IMR-90 (cell line): ENCODE measurements around the gene CTRB2.
"Not testable (repeated sequence)": the region's sequence is repeated elsewhere in the genome, so short reads cannot be mapped to it uniquely, and the experiment has no call there.

Experiments
- BHLHE40 ChIP-seq: fragments of 150-350 bp; IDR thresholded peaks from 2 replicates; pipeline ENCODE4 v1.6.1; 2016; ENCODE audit warnings: mild to moderate bottlenecking, low read depth, low read length
- FOS ChIP-seq: fragments of 150-350 bp; IDR thresholded peaks from 2 replicates; pipeline ENCODE4 v1.6.1; 2016; ENCODE audit warnings: low read depth, low read length
- POLR2A ChIP-seq: IDR thresholded peaks from 2 replicates; pipeline ENCODE4 v1.6.1; 2012; ENCODE audit warnings: mild to moderate bottlenecking, low read depth, low read length
- RAD21 ChIP-seq: IDR thresholded peaks from 2 replicates; pipeline ENCODE4 v1.6.1; 2012; ENCODE audit warnings: low read length, improper control_type of control experiment
- RFX5 ChIP-seq: IDR thresholded peaks from 2 replicates; pipeline ENCODE4 v1.8.0; 2012; ENCODE audit warnings: low read depth, mild to moderate bottlenecking, low read length, moderate library complexity
- TF ChIP-seq, protein P1 (sequence below): conservative IDR thresholded peaks from 2 replicates; pipeline ENCODE4 v1.5.1; 2012; ENCODE audit warnings: mild to moderate bottlenecking, low read depth, low read length, improper control_type of control experiment
- TF ChIP-seq, protein P2 (sequence below): fragments of 150-350 bp; IDR thresholded peaks from 2 replicates; pipeline ENCODE4 v1.6.1; 2017; ENCODE audit warnings: mild to moderate bottlenecking, antibody characterized with exemption, low read length, low read depth
- TF ChIP-seq, protein P3 (sequence below): fragments of 150-350 bp; IDR thresholded peaks from 2 replicates; pipeline ENCODE4 v1.6.1; 2016; ENCODE audit warnings: low read depth, mild to moderate bottlenecking, low read length, moderate library complexity, borderline replicate concordance

DNA sequence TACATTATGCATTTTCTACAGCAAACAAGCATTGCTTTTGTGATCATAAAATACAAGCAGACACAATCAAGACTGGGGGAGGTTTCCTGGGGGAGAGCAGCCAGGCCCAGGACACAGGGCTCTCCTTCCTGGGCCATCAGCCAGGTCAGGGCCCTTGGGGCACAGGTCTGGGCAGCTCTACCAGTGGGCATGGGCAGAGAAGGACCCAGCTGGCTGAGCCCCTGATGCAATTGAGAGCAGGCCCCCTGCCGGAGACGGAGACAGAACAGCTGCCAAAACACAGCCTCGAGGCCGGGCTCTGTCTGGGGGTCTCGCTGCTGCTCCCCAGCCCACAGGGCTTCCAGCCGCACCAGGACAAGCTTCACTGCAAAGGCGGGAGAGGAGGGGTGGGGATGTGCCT, 33.7 kb upstream of the CTRB2 start:
- TF ChIP-seq, protein P1, sequence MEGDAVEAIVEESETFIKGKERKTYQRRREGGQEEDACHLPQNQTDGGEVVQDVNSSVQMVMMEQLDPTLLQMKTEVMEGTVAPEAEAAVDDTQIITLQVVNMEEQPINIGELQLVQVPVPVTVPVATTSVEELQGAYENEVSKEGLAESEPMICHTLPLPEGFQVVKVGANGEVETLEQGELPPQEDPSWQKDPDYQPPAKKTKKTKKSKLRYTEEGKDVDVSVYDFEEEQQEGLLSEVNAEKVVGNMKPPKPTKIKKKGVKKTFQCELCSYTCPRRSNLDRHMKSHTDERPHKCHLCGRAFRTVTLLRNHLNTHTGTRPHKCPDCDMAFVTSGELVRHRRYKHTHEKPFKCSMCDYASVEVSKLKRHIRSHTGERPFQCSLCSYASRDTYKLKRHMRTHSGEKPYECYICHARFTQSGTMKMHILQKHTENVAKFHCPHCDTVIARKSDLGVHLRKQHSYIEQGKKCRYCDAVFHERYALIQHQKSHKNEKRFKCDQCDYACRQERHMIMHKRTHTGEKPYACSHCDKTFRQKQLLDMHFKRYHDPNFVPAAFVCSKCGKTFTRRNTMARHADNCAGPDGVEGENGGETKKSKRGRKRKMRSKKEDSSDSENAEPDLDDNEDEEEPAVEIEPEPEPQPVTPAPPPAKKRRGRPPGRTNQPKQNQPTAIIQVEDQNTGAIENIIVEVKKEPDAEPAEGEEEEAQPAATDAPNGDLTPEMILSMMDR, result not testable (repeated sequence)
- TF ChIP-seq RAD21, POLR2A, RFX5, BHLHE40, FOS: not testable (repeated sequence)
- TF ChIP-seq, protein P2, sequence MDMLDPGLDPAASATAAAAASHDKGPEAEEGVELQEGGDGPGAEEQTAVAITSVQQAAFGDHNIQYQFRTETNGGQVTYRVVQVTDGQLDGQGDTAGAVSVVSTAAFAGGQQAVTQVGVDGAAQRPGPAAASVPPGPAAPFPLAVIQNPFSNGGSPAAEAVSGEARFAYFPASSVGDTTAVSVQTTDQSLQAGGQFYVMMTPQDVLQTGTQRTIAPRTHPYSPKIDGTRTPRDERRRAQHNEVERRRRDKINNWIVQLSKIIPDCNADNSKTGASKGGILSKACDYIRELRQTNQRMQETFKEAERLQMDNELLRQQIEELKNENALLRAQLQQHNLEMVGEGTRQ, result not testable (repeated sequence)
- TF ChIP-seq, protein P3, sequence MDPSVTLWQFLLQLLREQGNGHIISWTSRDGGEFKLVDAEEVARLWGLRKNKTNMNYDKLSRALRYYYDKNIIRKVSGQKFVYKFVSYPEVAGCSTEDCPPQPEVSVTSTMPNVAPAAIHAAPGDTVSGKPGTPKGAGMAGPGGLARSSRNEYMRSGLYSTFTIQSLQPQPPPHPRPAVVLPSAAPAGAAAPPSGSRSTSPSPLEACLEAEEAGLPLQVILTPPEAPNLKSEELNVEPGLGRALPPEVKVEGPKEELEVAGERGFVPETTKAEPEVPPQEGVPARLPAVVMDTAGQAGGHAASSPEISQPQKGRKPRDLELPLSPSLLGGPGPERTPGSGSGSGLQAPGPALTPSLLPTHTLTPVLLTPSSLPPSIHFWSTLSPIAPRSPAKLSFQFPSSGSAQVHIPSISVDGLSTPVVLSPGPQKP, result not testable (repeated sequence)
